K562 (cell line): Measurements from ENCODE around the gene MYO1D. TPM values are rescaled to one million over a fixed set of nuclear protein-coding genes. Genes with fewer than 3 reads are reported as not detected.

Source experiments
- ATAC-seq: fragments of 200-7000 bp; cut with Tn5 transposase; 3 replicates; pipeline ENCODE4 v1.9.1; 2020; ENCODE audit warnings: moderate library complexity
- BruUV-seq: library from RNA; stranded (reverse); fragments of 400-500 nt; replicated peaks from 2 replicates; lab custom pipeline; 2021; lab: Mats Ljungman, UMichigan
- CTCF ChIA-PET: fragments of 300-600 bp; formaldehyde crosslinking; extraction: SDS; loops from one replicate; lab custom pipeline; 2021; ENCODE audit warnings: low intra/inter-chr PET ratio; lab: Yijun Ruan, JAX
- POLR2A ChIA-PET: fragments of 300-600, 350-650 bp; sonication (Branson Sonifier 250); formaldehyde crosslinking; extraction: SDS; loops from one replicate; lab custom pipeline; 2021; ENCODE audit warnings: antibody characterized with exemption, inconsistent platforms; lab: Yijun Ruan, JAX
- DNase-seq, 4 experiments: peaks; one replicate each; pipeline versions ENCODE4 v3.0.0 to v3.0.0-alpha.2; 2011 to 2018; ENCODE audit warnings: low spot score in 3 of 4, mixed read lengths in 3 of 4; ENCODE audit errors: extremely low read depth in 1 of 4
- FAIRE-seq: peaks from 2 replicates; lab custom pipeline; 2011; peaks lifted over from hg19 to GRCh38; lab: Jason Lieb, UNC
- H2AFZ ChIP-seq: 2 replicates; pipeline ENCODE4 v1.6.0; 2011; ENCODE audit warnings: low read depth, low read length, control low read depth, inconsistent platforms
- H3K27ac ChIP-seq: fragments of 200-600 bp; 3 replicates; pipeline ENCODE4 v1.8.0; 2011; ENCODE audit warnings: low read depth, mild to moderate bottlenecking, control low read depth, inconsistent platforms, low read length, moderate library complexity, mixed read lengths; ENCODE audit errors: extremely low read depth
- H3K27me3 ChIP-seq, 2 experiments: fragments of 300-600 bp in 1 of 2; 2 replicates in 1 of 2; 3 replicates in 1 of 2; pipeline versions ENCODE4 v1.6.0 to v1.8.0; 2011; ENCODE audit warnings: inconsistent platforms in 2 of 2, low read length in 2 of 2, mild to moderate bottlenecking in 1 of 2, mixed read lengths in 1 of 2, moderate library complexity in 1 of 2; ENCODE audit not compliant: control insufficient read depth in 2 of 2, insufficient read depth in 2 of 2
- H3K36me3 ChIP-seq: fragments of 300-600 bp; 3 replicates; pipeline ENCODE4 v1.8.0; 2011; ENCODE audit warnings: mild to moderate bottlenecking, low read length, inconsistent platforms; ENCODE audit not compliant: control insufficient read depth, insufficient read depth
- H3K4me1 ChIP-seq, 2 experiments: fragments of 200-600 bp in 1 of 2; replicated peaks in 1 of 2; 2 replicates in 1 of 2; 3 replicates in 1 of 2; pipeline versions ENCODE4 v1.5.1 to v1.8.0; 2011; ENCODE audit warnings: inconsistent platforms in 2 of 2, low read length in 2 of 2, mild to moderate bottlenecking in 1 of 2, mixed read lengths in 1 of 2, moderate library complexity in 1 of 2; ENCODE audit not compliant: control insufficient read depth in 2 of 2, insufficient read depth in 2 of 2
- H3K4me2 ChIP-seq: 2 replicates; pipeline ENCODE4 v1.6.1; 2011; ENCODE audit warnings: low read length, control low read depth, inconsistent platforms, mixed read lengths; ENCODE audit not compliant: insufficient read depth
- H3K4me3 ChIP-seq: fragments of 200-600 bp; sonication (generic), shearing (Covaris generic); 2 replicates; pipeline ENCODE4 v1.5.1; 2016; ENCODE audit warnings: control low read depth, inconsistent platforms
- H3K79me2 ChIP-seq: fragments of 200-600 bp; 3 replicates; pipeline ENCODE4 v1.8.0; 2011; ENCODE audit warnings: low read length, inconsistent platforms; ENCODE audit not compliant: control insufficient read depth, insufficient read depth
- H3K9ac ChIP-seq, 2 experiments: 2 replicates each; pipeline versions ENCODE4 v1.6.0 to v1.6.1; 2011; ENCODE audit warnings: low read depth in 2 of 2, low read length in 2 of 2, control low read depth in 1 of 2, inconsistent platforms in 1 of 2, mild to moderate bottlenecking in 1 of 2, mixed read lengths in 1 of 2; ENCODE audit not compliant: insufficient read depth in 1 of 2
- H3K9me1 ChIP-seq: one replicate; pipeline ENCODE4 v1.6.0; 2011; ENCODE audit warnings: inconsistent platforms, mild to moderate bottlenecking, low read length, moderate library complexity; ENCODE audit not compliant: control insufficient read depth, insufficient read depth
- H3K9me3 ChIP-seq: replicated peaks from 2 replicates; pipeline ENCODE4 v1.5.1; 2011; ENCODE audit warnings: low read depth, low read length, inconsistent platforms; ENCODE audit not compliant: control insufficient read depth, insufficient read depth
- H4K20me1 ChIP-seq: replicated peaks from 2 replicates; pipeline ENCODE4 v1.6.1; 2011; ENCODE audit warnings: low read length, inconsistent platforms, mixed read lengths; ENCODE audit not compliant: control insufficient read depth, insufficient read depth
- MTA1 ChIP-seq: fragments of 450-650 bp; IDR thresholded peaks from 2 replicates; pipeline ENCODE4 v1.6.1; 2017; ENCODE audit warnings: borderline replicate concordance
- NR2C1 ChIP-seq, 2 experiments: fragments of 450-650 bp; IDR thresholded peaks; 2 replicates each; pipeline ENCODE4 v1.6.1; 2017; ENCODE audit warnings: mild to moderate bottlenecking in 2 of 2, antibody characterized with exemption in 1 of 2, inconsistent platforms in 1 of 2, missing compliant biosample characterization in 1 of 2, missing genetic modification characterization in 1 of 2
- REST ChIP-seq, 2 experiments: fragments of 450-650 bp; formaldehyde crosslinking in 1 of 2; IDR thresholded peaks; 2 replicates each; pipeline versions ENCODE4 v1.4.0 to v1.6.1; 2014 to 2020; ENCODE audit warnings: mild to moderate bottlenecking in 2 of 2, borderline replicate concordance in 1 of 2, low read depth in 1 of 2
- SMARCA5 ChIP-seq: fragments of 450-650 bp; IDR thresholded peaks from 2 replicates; pipeline ENCODE4 v1.6.1; 2016
- TAF7 ChIP-seq: fragments of 450-650 bp; IDR thresholded peaks from 2 replicates; pipeline ENCODE4 v1.6.1; 2016; ENCODE audit warnings: missing genetic modification characterization, missing compliant biosample characterization
- ZC3H8 ChIP-seq: fragments of 450-650 bp; IDR thresholded peaks from 2 replicates; pipeline ENCODE4 v1.6.1; 2017
- ZEB2 ChIP-seq: fragments of 450-650 bp; IDR thresholded peaks from 2 replicates; pipeline ENCODE4 v1.6.1; 2016
- WGBS: fragments of 100-300 bp; shearing (Covaris generic); methylation state at CpG from one replicate; pipeline ENCODE4 v1.1.6; 2016; ENCODE audit warnings: low coverage, mixed read lengths; ENCODE audit not compliant: insufficient coverage; ENCODE audit errors: missing lambda C conversion rate; 5-methylcytosine and 5-hydroxymethylcytosine counted together
- in situ Hi-C: fragments of 300-500 bp; cut with MboI; formaldehyde crosslinking; loops from 4 replicates; pipeline ENCODE4 v1.15.0; 2018; ENCODE audit warnings: inconsistent platforms, mixed read lengths
- intact Hi-C: fragments of 100-400 bp; cut with micrococcal nuclease; formaldehyde crosslinking; loops from 2 replicates; pipeline ENCODE4 v1.14.2; 2022
- polyA plus RNA-seq, 8 experiments: library from polyadenylated mRNA; depleted of rRNA in 4 of 8; stranded (reverse) in 5 of 8; unstranded in 3 of 8; fragments of >200 nt; fragmentation: Nextera tagmentation in 2 of 8; fragmentation: Illumina TruSeq in 1 of 8; extraction: Ambion mirVana in 2 of 8; extraction: Trizol in 1 of 8; gene quantifications; 2 replicates each; pipeline versions ENCODE4 v1.2.1 to v1.2.3, GENCODE V29; 2011 to 2014; ENCODE audit warnings: inconsistent platforms in 1 of 8, missing spikeins in 1 of 8
- total RNA-seq, 7 experiments: library from RNA; depleted of rRNA in 6 of 7; stranded (reverse); fragments of >200 nt in 6 of 7; fragmentation: Illumina TruSeq in 2 of 7; extraction: Trizol in 2 of 7; gene quantifications; 2 replicates each; pipeline versions ENCODE4 v1.2.1 to v1.2.3, GENCODE V29; 2011 to 2021; ENCODE audit warnings: low replicate concordance in 1 of 7
- TF ChIP-seq, protein P1 (sequence below), 2 experiments: fragments of 450-650 bp; IDR thresholded peaks; 2 replicates each; pipeline ENCODE4 v1.6.1; 2016

The MYO1D gene
- total and polyA plus RNA-seq, 9 of the 15 experiments (the other 6 are each of a cell fraction or from before 2014, with no cell fraction given): 2.1 to 71.2 (median 45.4) TPM

DNA sequence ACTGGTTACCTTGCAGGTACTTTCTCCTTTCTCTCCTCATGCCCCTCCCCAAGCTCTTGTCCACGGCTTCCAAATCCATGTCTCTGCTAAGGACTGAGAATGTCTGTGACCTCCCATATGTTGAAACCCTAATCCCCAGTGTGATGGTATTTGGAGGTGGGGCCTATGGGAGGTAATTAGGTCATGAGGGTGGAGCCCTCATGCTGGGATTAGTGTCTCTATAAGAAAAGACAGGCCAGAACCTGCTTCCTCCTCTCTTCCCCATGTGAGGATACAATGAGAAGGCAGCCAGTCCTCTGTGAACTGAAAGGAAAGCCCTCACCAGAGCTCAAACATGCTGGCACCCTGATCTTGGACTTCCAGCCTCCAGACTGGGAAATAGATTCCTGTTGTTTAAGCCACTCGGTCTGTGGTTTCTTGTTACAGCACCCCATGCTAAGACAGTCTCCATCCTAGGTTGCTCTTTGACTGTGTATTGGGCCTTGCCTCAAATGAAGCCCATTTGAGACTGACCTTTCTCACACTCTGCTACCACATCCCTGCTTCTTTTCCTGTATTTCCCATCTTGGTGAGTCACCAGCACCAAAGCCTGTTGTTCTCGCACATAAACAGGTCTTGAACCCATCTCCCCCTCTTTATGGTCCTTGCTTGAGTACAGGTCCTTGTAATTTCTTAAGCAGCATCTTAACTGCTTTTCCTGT is 255.2 kb downstream of the MYO1D start:
- no peak overlapping the region for H3K4me3 ChIP-seq
- WGBS: 45% methylated on average over 3 of the region's 3 CpGs
- no peak overlapping the region for H3K9ac ChIP-seq
- H3K4me2 ChIP-seq: no peak overlapping the region
- H3K79me2 ChIP-seq: no peaks in the 10 kb centered on the region
- H3K9me3 ChIP-seq: no peaks in the 10 kb centered on the region
- H2AFZ ChIP-seq: no peak overlapping the region
- H3K9me1 ChIP-seq: no peaks in the 10 kb centered on the region
- peak; percentile 84 for ATAC-seq
- in situ Hi-C loops (no loop called here), intact Hi-C loops (no loop called here)
- no peaks in the 10 kb centered on the region for H3K36me3 ChIP-seq
- DNase-seq: peak in 1 of 4 experiments; percentile 18
- no peak for TF ChIP-seq ZC3H8
- TF ChIP-seq NR2C1 (IDR thresholded peaks at IDR 0.05): peak; percentile 23; the same call in 1 of the 2 replicates
- 0 out of 2 replicates have a peak, but pooled peaks have one; percentile 24 for TF ChIP-seq NR2C1 (tag; IDR thresholded peaks at IDR 0.05)
- TF ChIP-seq TAF7 (tag): no peak
- TF ChIP-seq, protein P1, sequence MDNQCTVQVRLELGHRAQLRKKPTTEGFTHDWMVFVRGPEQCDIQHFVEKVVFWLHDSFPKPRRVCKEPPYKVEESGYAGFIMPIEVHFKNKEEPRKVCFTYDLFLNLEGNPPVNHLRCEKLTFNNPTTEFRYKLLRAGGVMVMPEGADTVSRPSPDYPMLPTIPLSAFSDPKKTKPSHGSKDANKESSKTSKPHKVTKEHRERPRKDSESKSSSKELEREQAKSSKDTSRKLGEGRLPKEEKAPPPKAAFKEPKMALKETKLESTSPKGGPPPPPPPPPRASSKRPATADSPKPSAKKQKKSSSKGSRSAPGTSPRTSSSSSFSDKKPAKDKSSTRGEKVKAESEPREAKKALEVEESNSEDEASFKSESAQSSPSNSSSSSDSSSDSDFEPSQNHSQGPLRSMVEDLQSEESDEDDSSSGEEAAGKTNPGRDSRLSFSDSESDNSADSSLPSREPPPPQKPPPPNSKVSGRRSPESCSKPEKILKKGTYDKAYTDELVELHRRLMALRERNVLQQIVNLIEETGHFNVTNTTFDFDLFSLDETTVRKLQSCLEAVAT (IDR thresholded peaks at IDR 0.05): peak in 1 of 2 experiments; percentile 82; a peak in 1 of 4 replicates
- TF ChIP-seq MTA1: no peak
- TF ChIP-seq REST (IDR thresholded peaks at IDR 0.05; ENCODE audit: borderline replicate concordance): 0 out of 2 replicates have a peak, but pooled peaks have one; percentile 7
- no peak for TF ChIP-seq REST (CRISPR knock-in tag; IDR thresholded peaks at IDR 0.05; ENCODE audit: low read depth)
- no peak for TF ChIP-seq SMARCA5
- TF ChIP-seq ZEB2: no peak
- CTCF ChIA-PET: no interaction called here
- H3K27me3 ChIP-seq: no peaks in the 10 kb centered on the region
- H4K20me1 ChIP-seq: no peaks in the 10 kb centered on the region; the same call in 1 of the 2 replicates
- BruUV-seq: no TSS peak
- FAIRE-seq: peak; percentile 11
- no peak overlapping the region for H3K27ac ChIP-seq
- H3K4me1 ChIP-seq: no peaks in the 10 kb centered on the region; a peak in 1 of 5 replicates
- POLR2A ChIA-PET: interaction anchor here (1.0 kb wide), 1 partner anchor 14 kb away, joined by 4 read pairs; no protein-coding TSS in a partner anchor
